Measurements from ENCODE around the gene TAOK1.

The TAOK1 gene

GRCh38 chr17:29595107-29595942, 205.2 kb downstream of the TAOK1 start:
- DNase-seq (ENCODE audit: low spot score): no peak

- no peak for DNase-seq (ENCODE audit: low spot score)
Measured at GRCh38 chr17:29595943-29596774, 206.0 kb downstream of the TAOK1 start.

GRCh38 chr17:29596811-29597210, 206.6 kb downstream of the TAOK1 start:
- no peak for DNase-seq (ENCODE audit: low spot score)

- DNase-seq (ENCODE audit: low spot score): no peak
Measured at GRCh38 chr17:29597361-29598172, 207.4 kb downstream of the TAOK1 start.
